Suprapubic skin (tissue), 4 donors: Measurements from ENCODE around the gene LLCFC1.

Experiments used
- CTCF ChIP-seq, 2 donors: fragments of 200-600 bp in 1 of 2; fragments of 450-650 bp in 1 of 2; sonication (generic) in 1 of 2; IDR thresholded peaks; one replicate each; pipeline ENCODE4 v1.5.1; 2016 to 2019; ENCODE audit warnings: antibody characterized with exemption in 2 of 2, mild to moderate bottlenecking in 1 of 2, moderate library complexity in 1 of 2
- EP300 ChIP-seq: sonication (generic); formaldehyde crosslinking; IDR thresholded peaks from one replicate; pipeline ENCODE4 v1.6.1; 2017; ENCODE audit warnings: antibody characterized with exemption
- POLR2AphosphoS5 ChIP-seq, 3 donors: sonication (generic); formaldehyde crosslinking; IDR thresholded peaks; one replicate each; pipeline ENCODE4 v1.6.1; 2017; ENCODE audit warnings: antibody characterized with exemption in 3 of 3

- TF ChIP-seq EP300, result no peak
- peak in 1 of 2 donors; percentile 39 for TF ChIP-seq CTCF (IDR thresholded peaks at IDR 0.05)
- TF ChIP-seq POLR2AphosphoS5 (IDR thresholded peaks at IDR 0.05), result no peak
Observed at GRCh38 chr7:142939226-142939910, at the start of gene LLCFC1.
